ENCODE data around the gene MEGF11. TPM values are rescaled to one million over a fixed set of nuclear protein-coding genes. Genes with fewer than 3 reads are reported as not detected.

Gene MEGF11
- total RNA-seq, 4 donors from 2014 or later, result 0.20 TPM; not detected in 3

DNA sequence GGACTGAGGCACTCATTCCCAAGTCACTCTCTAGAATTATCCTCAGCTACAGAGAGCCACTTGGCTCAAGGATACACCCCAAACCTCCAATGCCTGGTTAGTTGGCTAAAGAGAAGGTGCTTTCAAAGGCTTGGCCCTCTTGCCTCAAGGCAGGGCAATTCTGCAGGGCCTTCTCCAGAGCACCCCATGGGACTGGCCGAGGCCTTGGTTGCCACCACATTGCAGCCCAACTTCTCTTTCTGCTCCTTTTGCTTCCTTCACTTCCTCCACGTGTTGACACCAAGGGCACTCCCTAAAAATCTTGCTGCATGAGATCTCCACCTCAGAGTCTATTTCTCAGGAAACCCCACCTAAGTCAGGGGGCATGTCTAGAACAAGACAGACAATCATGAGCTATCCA is 36.7 kb downstream of the MEGF11 start:
- no peak for TF ChIP-seq POLR2A (IDR thresholded peaks at IDR 0.05)
- TF ChIP-seq, protein P1, sequence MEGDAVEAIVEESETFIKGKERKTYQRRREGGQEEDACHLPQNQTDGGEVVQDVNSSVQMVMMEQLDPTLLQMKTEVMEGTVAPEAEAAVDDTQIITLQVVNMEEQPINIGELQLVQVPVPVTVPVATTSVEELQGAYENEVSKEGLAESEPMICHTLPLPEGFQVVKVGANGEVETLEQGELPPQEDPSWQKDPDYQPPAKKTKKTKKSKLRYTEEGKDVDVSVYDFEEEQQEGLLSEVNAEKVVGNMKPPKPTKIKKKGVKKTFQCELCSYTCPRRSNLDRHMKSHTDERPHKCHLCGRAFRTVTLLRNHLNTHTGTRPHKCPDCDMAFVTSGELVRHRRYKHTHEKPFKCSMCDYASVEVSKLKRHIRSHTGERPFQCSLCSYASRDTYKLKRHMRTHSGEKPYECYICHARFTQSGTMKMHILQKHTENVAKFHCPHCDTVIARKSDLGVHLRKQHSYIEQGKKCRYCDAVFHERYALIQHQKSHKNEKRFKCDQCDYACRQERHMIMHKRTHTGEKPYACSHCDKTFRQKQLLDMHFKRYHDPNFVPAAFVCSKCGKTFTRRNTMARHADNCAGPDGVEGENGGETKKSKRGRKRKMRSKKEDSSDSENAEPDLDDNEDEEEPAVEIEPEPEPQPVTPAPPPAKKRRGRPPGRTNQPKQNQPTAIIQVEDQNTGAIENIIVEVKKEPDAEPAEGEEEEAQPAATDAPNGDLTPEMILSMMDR (IDR thresholded peaks at IDR 0.05), result no peak
- Histone ChIP-seq H3K4me3 (replicated peaks in 1 of 3) (no peak overlapping the region), H3K4me1 (no peaks in the 10 kb centered on the region)

GRCh38 chr15:66215811-66216210 is 37.7 kb downstream of the MEGF11 start:
- Histone ChIP-seq H3K27ac (no peak overlapping the region), H3K4me1 (no peaks in the 10 kb centered on the region), H3K9me3 (no peaks in the 10 kb centered on the region), H3K36me3 (no peaks in the 10 kb centered on the region), H3K4me3 (replicated peaks in 1 of 3) (no peak overlapping the region), H3K27me3 (no peaks in the 10 kb centered on the region)
- TF ChIP-seq, protein P1 (IDR thresholded peaks at IDR 0.05), result no peak
- no peak for TF ChIP-seq POLR2A (IDR thresholded peaks at IDR 0.05)
- intact Hi-C loops (cut with DNase I), result no loop called here
- DNase-seq, result no peak
- WGBS, 2 donors, result 92 to 93% methylated on average over 4 of the region's 4 CpGs

More for the DNA sequence above, 36.7 kb downstream of the MEGF11 start:
- Histone ChIP-seq H3K36me3 (no peaks in the 10 kb centered on the region), H3K27ac (no peak overlapping the region), H3K9me3 (no peaks in the 10 kb centered on the region), H3K27me3 (no peaks in the 10 kb centered on the region)
- DNase-seq, result no peak
- intact Hi-C loops (cut with DNase I), result no loop called here
- 86 to 91% methylated on average over 2 of the region's 2 CpGs for WGBS, 2 donors

DNA sequence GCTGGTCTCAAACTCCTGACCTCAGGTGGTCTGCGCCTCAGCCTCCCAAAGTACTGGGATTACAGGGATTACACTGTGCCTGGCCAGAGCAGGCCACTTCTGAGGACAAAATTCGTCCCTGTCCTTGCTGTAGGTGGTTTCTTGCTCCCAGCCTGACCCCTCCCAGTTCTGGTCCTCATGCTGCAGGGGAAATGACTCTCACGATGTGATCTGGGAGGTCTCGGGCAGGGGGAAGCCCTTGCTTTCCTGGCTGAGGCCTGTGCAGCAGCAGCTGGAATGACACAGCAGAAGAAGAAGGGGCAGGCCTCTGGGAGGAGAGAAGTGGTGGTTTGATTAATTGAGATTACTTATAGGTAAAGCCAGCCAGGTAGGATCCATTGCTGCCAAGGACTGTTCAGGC is 39.3 kb downstream of the MEGF11 start:
- DNase-seq, result no peak
- Histone ChIP-seq H3K36me3 (no peaks in the 10 kb centered on the region), H3K4me1 (no peaks in the 10 kb centered on the region), H3K27ac (no peak overlapping the region), H3K4me3 (replicated peaks in 1 of 3) (no peak overlapping the region), H3K27me3 (no peaks in the 10 kb centered on the region), H3K9me3 (no peaks in the 10 kb centered on the region)
- 58 to 91% methylated on average over 3 to 4 of the region's 4 CpGs for WGBS, 2 donors
- TF ChIP-seq, protein P1 (IDR thresholded peaks at IDR 0.05), result no peak
- TF ChIP-seq POLR2A (IDR thresholded peaks at IDR 0.05), result no peak
- intact Hi-C loops (cut with DNase I), result no loop called here

GRCh38 chr15:66212563-66212921 is 41.0 kb downstream of the MEGF11 start:
- TF ChIP-seq POLR2A (IDR thresholded peaks at IDR 0.05), result no peak
- TF ChIP-seq, protein P1 (IDR thresholded peaks at IDR 0.05), result no peak
- WGBS, 2 donors, result 63 to 71% methylated on average over 5 of the region's 5 CpGs
- DNase-seq, result no peak
- no peak overlapping the region for H3K4me3 ChIP-seq (replicated peaks in 1 of 3)
- no peaks in the 10 kb centered on the region for H3K36me3 ChIP-seq
- no peaks in the 10 kb centered on the region for H3K4me1 ChIP-seq
- no peaks in the 10 kb centered on the region for H3K9me3 ChIP-seq
- intact Hi-C loops (cut with DNase I), result no loop called here
- no peaks in the 10 kb centered on the region for H3K27me3 ChIP-seq
- no peak overlapping the region for H3K27ac ChIP-seq

GRCh38 chr15:66211670-66212562 is 41.6 kb downstream of the MEGF11 start:
- intact Hi-C loops (cut with DNase I), result no loop called here
- Histone ChIP-seq H3K4me3 (replicated peaks in 1 of 3) (no peak overlapping the region), H3K9me3 (no peaks in the 10 kb centered on the region), H3K4me1 (no peaks in the 10 kb centered on the region), H3K27ac (no peak overlapping the region), H3K27me3 (no peaks in the 10 kb centered on the region), H3K36me3 (no peaks in the 10 kb centered on the region)
- DNase-seq, result no peak
- TF ChIP-seq, protein P1 (IDR thresholded peaks at IDR 0.05), result no peak
- TF ChIP-seq POLR2A (IDR thresholded peaks at IDR 0.05), result no peak
- WGBS, 2 donors, result 86 to 92% methylated on average over 7 to 11 of the region's 11 CpGs
